K562 (cell line): ENCODE results near the gene FRAT2. TPM values are rescaled to one million over a fixed set of nuclear protein-coding genes. Genes with fewer than 3 reads are reported as not detected.
A peak's percentile ranks its signal among the peaks of the same experiment; 100 is the strongest.

Experiments used
- CREM ChIP-seq: IDR thresholded peaks from 2 replicates; pipeline ENCODE4 v1.6.1; 2014; ENCODE audit warnings: antibody characterized with exemption, low read depth
- CTBP1 ChIP-seq: fragments of 450-650 bp; IDR thresholded peaks from 2 replicates; pipeline ENCODE4 v1.6.1; 2016; ENCODE audit warnings: borderline replicate concordance
- ELF2 ChIP-seq: fragments of 250-450 bp; sonication (Bioruptor Pico); IDR thresholded peaks from 2 replicates; pipeline ENCODE4 v1.5.0; 2021; ENCODE audit warnings: mild to moderate bottlenecking
- ILK ChIP-seq: fragments of 450-650 bp; IDR thresholded peaks from 2 replicates; pipeline ENCODE4 v1.6.1; 2016; ENCODE audit warnings: missing genetic modification characterization, low read depth, mild to moderate bottlenecking, missing compliant biosample characterization, moderate library complexity, borderline replicate concordance
- JUN ChIP-seq, 2 experiments: sonication (generic) in 1 of 2; formaldehyde crosslinking in 1 of 2; IDR thresholded peaks; 2 replicates each; pipeline versions ENCODE4 v1.6.1 to v1.8.0; 2012 to 2022; ENCODE audit warnings: borderline replicate concordance in 2 of 2, mild to moderate bottlenecking in 2 of 2, improper control_type of control experiment in 1 of 2, low read depth in 1 of 2, low read length in 1 of 2, missing genetic modification reagents in 1 of 2
- JUND ChIP-seq, 2 experiments: IDR thresholded peaks; 2 replicates in 1 of 2; 3 replicates in 1 of 2; pipeline ENCODE4 v1.6.1; 2011; ENCODE audit warnings: borderline replicate concordance in 2 of 2, low read depth in 2 of 2, low read length in 2 of 2, improper control_type of control experiment in 1 of 2, missing biosample characterization in 1 of 2, missing genetic modification characterization in 1 of 2, missing genetic modification reagents in 1 of 2
- SLC30A9 ChIP-seq: fragments of 250-450 bp; sonication (Bioruptor Pico); IDR thresholded peaks from 2 replicates; pipeline ENCODE4 v1.8.0; 2022; ENCODE audit warnings: mild to moderate bottlenecking, moderate library complexity
- VEZF1 ChIP-seq: fragments of 200-800 bp; sonication (Bioruptor generic); IDR thresholded peaks from 2 replicates; pipeline ENCODE4 v1.6.1; 2017; ENCODE audit warnings: missing genetic modification characterization, missing compliant biosample characterization
- XRCC3 ChIP-seq: fragments of 450-650 bp; IDR thresholded peaks from 2 replicates; pipeline ENCODE4 v1.6.1; 2017; ENCODE audit warnings: mild to moderate bottlenecking, moderate library complexity
- polyA plus RNA-seq, 8 experiments: library from polyadenylated mRNA; depleted of rRNA in 4 of 8; stranded (reverse) in 5 of 8; unstranded in 3 of 8; fragments of >200 nt; fragmentation: Nextera tagmentation in 2 of 8; fragmentation: Illumina TruSeq in 1 of 8; extraction: Ambion mirVana in 2 of 8; extraction: Trizol in 1 of 8; gene quantifications; 2 replicates each; pipeline versions ENCODE4 v1.2.1 to v1.2.3, GENCODE V29; 2011 to 2014; ENCODE audit warnings: inconsistent platforms in 1 of 8, missing spikeins in 1 of 8
- total RNA-seq, 7 experiments: library from RNA; depleted of rRNA in 6 of 7; stranded (reverse); fragments of >200 nt in 6 of 7; fragmentation: Illumina TruSeq in 2 of 7; extraction: Trizol in 2 of 7; gene quantifications; 2 replicates each; pipeline versions ENCODE4 v1.2.1 to v1.2.3, GENCODE V29; 2011 to 2021; ENCODE audit warnings: low replicate concordance in 1 of 7
- TF ChIP-seq, protein P1 (sequence below), 2 experiments: fragments of 450-650 bp in 1 of 2; sonication (generic) in 1 of 2; formaldehyde crosslinking in 1 of 2; IDR thresholded peaks; 2 replicates each; pipeline versions ENCODE4 v1.7.1 to v1.9.0; 2016 to 2022; ENCODE audit warnings: inconsistent platforms in 1 of 2, mild to moderate bottlenecking in 1 of 2, missing genetic modification reagents in 1 of 2

FRAT2 gene
- total and polyA plus RNA-seq, 9 of the 15 experiments (the other 6 are each of a cell fraction or from before 2014, with no cell fraction given) = 4.3 to 31.7 (median 19.5) TPM

DNA sequence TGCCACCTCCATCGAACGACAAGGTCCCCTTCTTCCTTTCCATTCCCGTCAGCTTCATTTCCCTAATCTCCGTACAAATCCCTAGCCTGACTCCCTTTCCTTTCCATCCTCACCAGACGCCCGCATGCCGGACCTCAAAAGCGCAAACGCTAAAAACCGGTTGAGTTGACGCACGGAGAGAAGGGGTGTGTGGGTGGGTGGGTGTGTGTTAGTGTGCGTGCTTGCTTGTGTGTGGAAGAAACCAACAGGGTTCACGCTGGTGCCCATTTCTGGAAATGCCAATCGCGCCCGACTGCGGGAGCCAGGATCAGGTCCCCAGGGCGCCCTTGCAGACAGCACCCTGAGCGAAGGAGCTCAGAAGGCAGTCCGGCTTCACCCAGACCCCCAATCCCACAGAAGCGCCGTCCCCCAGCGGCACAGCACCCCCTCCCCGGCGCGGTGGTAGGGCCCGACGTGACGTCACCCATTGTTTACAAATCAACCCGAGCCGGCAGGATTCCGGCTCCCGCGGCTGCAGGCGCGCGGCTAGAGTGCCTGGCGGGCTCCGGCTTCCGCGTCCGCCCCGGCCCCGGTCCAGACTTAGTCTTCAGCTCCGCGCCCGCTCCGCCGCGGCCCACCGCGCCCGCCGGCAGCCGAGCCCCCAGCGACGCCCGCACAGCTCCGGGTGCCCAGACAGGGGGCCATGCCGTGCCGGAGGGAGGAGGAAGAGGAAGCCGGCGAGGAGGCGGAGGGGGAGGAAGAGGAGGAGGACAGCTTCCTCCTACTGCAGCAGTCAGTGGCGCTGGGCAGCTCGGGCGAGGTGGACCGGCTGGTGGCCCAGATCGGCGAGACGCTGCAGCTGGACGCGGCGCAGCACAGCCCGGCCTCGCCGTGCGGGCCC lies 15.5 kb downstream of the FRAT2 start, which contains the start of gene FRAT1 (continued):
- no peak for TF ChIP-seq ILK (tag)
- peak; percentile 50; the same call in 1 of the 2 replicates for TF ChIP-seq ELF2 (CRISPR knock-in tag)
- TF ChIP-seq XRCC3 = no peak
- peak; percentile 96 for TF ChIP-seq JUND (IDR thresholded peaks at IDR 0.05; ENCODE audit: borderline replicate concordance, low read depth, low read length)
- TF ChIP-seq JUND (tag; IDR thresholded peaks at IDR 0.05; ENCODE audit: borderline replicate concordance, low read depth, low read length) = peak; percentile 83; the same call in 2 of the 3 replicates
- peak; percentile 88 for TF ChIP-seq CREM
- TF ChIP-seq VEZF1 (CRISPR knock-in tag) = peak; percentile 62
- TF ChIP-seq, protein P1, sequence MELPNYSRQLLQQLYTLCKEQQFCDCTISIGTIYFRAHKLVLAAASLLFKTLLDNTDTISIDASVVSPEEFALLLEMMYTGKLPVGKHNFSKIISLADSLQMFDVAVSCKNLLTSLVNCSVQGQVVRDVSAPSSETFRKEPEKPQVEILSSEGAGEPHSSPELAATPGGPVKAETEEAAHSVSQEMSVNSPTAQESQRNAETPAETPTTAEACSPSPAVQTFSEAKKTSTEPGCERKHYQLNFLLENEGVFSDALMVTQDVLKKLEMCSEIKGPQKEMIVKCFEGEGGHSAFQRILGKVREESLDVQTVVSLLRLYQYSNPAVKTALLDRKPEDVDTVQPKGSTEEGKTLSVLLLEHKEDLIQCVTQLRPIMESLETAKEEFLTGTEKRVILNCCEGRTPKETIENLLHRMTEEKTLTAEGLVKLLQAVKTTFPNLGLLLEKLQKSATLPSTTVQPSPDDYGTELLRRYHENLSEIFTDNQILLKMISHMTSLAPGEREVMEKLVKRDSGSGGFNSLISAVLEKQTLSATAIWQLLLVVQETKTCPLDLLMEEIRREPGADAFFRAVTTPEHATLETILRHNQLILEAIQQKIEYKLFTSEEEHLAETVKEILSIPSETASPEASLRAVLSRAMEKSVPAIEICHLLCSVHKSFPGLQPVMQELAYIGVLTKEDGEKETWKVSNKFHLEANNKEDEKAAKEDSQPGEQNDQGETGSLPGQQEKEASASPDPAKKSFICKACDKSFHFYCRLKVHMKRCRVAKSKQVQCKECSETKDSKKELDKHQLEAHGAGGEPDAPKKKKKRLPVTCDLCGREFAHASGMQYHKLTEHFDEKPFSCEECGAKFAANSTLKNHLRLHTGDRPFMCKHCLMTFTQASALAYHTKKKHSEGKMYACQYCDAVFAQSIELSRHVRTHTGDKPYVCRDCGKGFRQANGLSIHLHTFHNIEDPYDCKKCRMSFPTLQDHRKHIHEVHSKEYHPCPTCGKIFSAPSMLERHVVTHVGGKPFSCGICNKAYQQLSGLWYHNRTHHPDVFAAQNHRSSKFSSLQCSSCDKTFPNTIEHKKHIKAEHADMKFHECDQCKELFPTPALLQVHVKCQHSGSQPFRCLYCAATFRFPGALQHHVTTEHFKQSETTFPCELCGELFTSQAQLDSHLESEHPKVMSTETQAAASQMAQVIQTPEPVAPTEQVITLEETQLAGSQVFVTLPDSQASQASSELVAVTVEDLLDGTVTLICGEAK (IDR thresholded peaks at IDR 0.05) = 0 out of 2 replicates have a peak, but pooled peaks have one; percentile 20
- TF ChIP-seq, protein P1 (CRISPR knock-in tag; IDR thresholded peaks at IDR 0.05) = no peak
- no peak; the same call in none of the 2 replicates for TF ChIP-seq JUN (IDR thresholded peaks at IDR 0.05; ENCODE audit: borderline replicate concordance, low read depth, low read length)
- TF ChIP-seq JUN (CRISPR knock-in tag; IDR thresholded peaks at IDR 0.05; ENCODE audit: borderline replicate concordance) = 0 out of 2 replicates have a peak, but pooled peaks have one; percentile 46
- TF ChIP-seq SLC30A9 (CRISPR knock-in tag) = no peak
- peak; percentile 28; the same call in 1 of the 2 replicates for TF ChIP-seq CTBP1
